SH-SY5Y (cell line): ENCODE data around the gene RARRES2.

ENCODE experiments used
- GATA2 ChIP-seq: IDR thresholded peaks from 2 replicates; pipeline ENCODE4 v1.6.1; 2011; ENCODE audit warnings: mild to moderate bottlenecking, low read depth, low read length
- GATA3 ChIP-seq: IDR thresholded peaks from 2 replicates; pipeline ENCODE4 v1.6.1; 2011; ENCODE audit warnings: low read depth, mild to moderate bottlenecking, low read length, moderate library complexity

Gene RARRES2

GRCh38 chr7:150360363-150361058, 19.1 kb upstream of the RARRES2 start:
- TF ChIP-seq GATA2, result no peak
- no peak for TF ChIP-seq GATA3

GRCh38 chr7:150359622-150360362, 18.4 kb upstream of the RARRES2 start:
- TF ChIP-seq GATA3, result no peak
- no peak for TF ChIP-seq GATA2

GRCh38 chr7:150358988-150359621, 17.7 kb upstream of the RARRES2 start:
- TF ChIP-seq GATA3 (no peak), GATA2 (no peak)

GRCh38 chr7:150358433-150358832, 17.0 kb upstream of the RARRES2 start:
- TF ChIP-seq GATA3 (no peak), GATA2 (no peak)

- TF ChIP-seq GATA3, result no peak
- TF ChIP-seq GATA2, result no peak
Observed at GRCh38 chr7:150357771-150358427, 16.5 kb upstream of the RARRES2 start.

GRCh38 chr7:150357270-150357669, 15.8 kb upstream of the RARRES2 start:
- TF ChIP-seq GATA3 (no peak), GATA2 (no peak)

- no peak for TF ChIP-seq GATA3
- no peak for TF ChIP-seq GATA2
Observed at GRCh38 chr7:150356265-150356897, 15.0 kb upstream of the RARRES2 start.

GRCh38 chr7:150355666-150356059, 14.2 kb upstream of the RARRES2 start:
- TF ChIP-seq GATA3 (no peak), GATA2 (no peak)

GRCh38 chr7:150351587-150352194, 10.3 kb upstream of the RARRES2 start:
- TF ChIP-seq GATA3, result no peak

GRCh38 chr7:150346922-150347321, 5.5 kb upstream of the RARRES2 start:
- TF ChIP-seq GATA2 (no peak), GATA3 (no peak)

GRCh38 chr7:150345012-150345411, 3.6 kb upstream of the RARRES2 start:
- TF ChIP-seq GATA3 (no peak), GATA2 (no peak)

GRCh38 chr7:150344299-150344698, 2.9 kb upstream of the RARRES2 start:
- TF ChIP-seq GATA2, result no peak
- TF ChIP-seq GATA3, result no peak

GRCh38 chr7:150343225-150343624, 1.8 kb upstream of the RARRES2 start:
- TF ChIP-seq GATA3 (no peak), GATA2 (no peak)

- TF ChIP-seq GATA3 (no peak), GATA2 (no peak)
Observed at GRCh38 chr7:150342121-150342408, 636 bp upstream of the RARRES2 start.

GRCh38 chr7:150340875-150341262, 560 bp downstream of the RARRES2 start:
- TF ChIP-seq GATA2 (no peak), GATA3 (no peak)
